IPS DF 4.7 (cell line): ENCODE measurements around the gene FNIP2.
"Not testable (repeated sequence)": the region's sequence is repeated elsewhere in the genome, so short reads cannot be mapped to it uniquely, and the experiment has no call there.

Experiments
- DNase-seq: peaks from one replicate; pipeline ENCODE4 v3.0.0-alpha.2; 2013; ENCODE audit warnings: low spot score; ENCODE audit errors: extremely low read depth

FNIP2 gene

GRCh38 chr4:158952221-158952774 lies 183.5 kb downstream of the FNIP2 start:
- DNase-seq = not testable (repeated sequence)

GRCh38 chr4:158956345-158956744 lies 187.5 kb downstream of the FNIP2 start:
- not testable (repeated sequence) for DNase-seq

GRCh38 chr4:158956918-158957317 lies 188.1 kb downstream of the FNIP2 start:
- DNase-seq = not testable (repeated sequence)
